H1 (cell line): ENCODE results near the gene OPN3. TPM values are rescaled to one million over a fixed set of nuclear protein-coding genes. Genes with fewer than 3 reads are reported as not detected.

ENCODE experiments used
- JUND ChIP-seq: IDR thresholded peaks from 2 replicates; pipeline ENCODE4 v1.6.1; 2011; ENCODE audit warnings: mild to moderate bottlenecking, improper control_type of control experiment, low read length
- KDM4A ChIP-seq: IDR thresholded peaks from one replicate; pipeline ENCODE4 v1.7.1; 2012; ENCODE audit warnings: low read depth, mild to moderate bottlenecking, moderate library complexity, low read length, inconsistent platforms; ENCODE audit not compliant: severe bottlenecking
- NANOG ChIP-seq: IDR thresholded peaks from 2 replicates; pipeline ENCODE4 v1.6.1; 2011; ENCODE audit warnings: low read length, low read depth, mild to moderate bottlenecking, inconsistent platforms; ENCODE audit not compliant: insufficient read depth, poor library complexity, severe bottlenecking
- RNF2 ChIP-seq: fragments of 200-900, 300-1000 bp; sonication (generic); IDR thresholded peaks from 2 replicates; pipeline ENCODE4 v1.7.1; 2016; ENCODE audit warnings: borderline replicate concordance, low read depth, mild to moderate bottlenecking, antibody characterized with exemption, low read length; ENCODE audit not compliant: poor library complexity, severe bottlenecking; ENCODE audit errors: missing control alignments
- TAF7 ChIP-seq: optimal IDR thresholded peaks from 2 replicates; pipeline ENCODE3; 2011; ENCODE audit warnings: low read depth, mild to moderate bottlenecking, inconsistent platforms, low read length, moderate library complexity, borderline replicate concordance
- polyA plus RNA-seq, 7 experiments: library from polyadenylated mRNA; depleted of rRNA in 3 of 7; stranded (reverse) in 5 of 7; unstranded in 2 of 7; fragments of >200 nt in 5 of 7; fragments of 200-250 nt in 2 of 7; gene quantifications; 1 replicate in 5 of 7; 2 replicates in 1 of 7; 4 replicates in 1 of 7; pipeline versions ENCODE4 v1.2.1 to v1.2.3, GENCODE V29; 2011 to 2013; ENCODE audit warnings: missing spikeins in 2 of 7, mixed read lengths in 2 of 7
- total RNA-seq: library from RNA; stranded (reverse); fragmentation: NEBNext Ultra II Directional; extraction: Animal tissue kit (Norgen Biotek cat#: 25700); gene quantifications from 2 replicates; pipeline ENCODE4 v1.2.1, GENCODE V29; 2021
- TF ChIP-seq, protein P1 (sequence below): IDR thresholded peaks from 2 replicates; pipeline ENCODE4 v1.6.1; 2012; ENCODE audit warnings: inconsistent platforms

The OPN3 gene
- total and polyA plus RNA-seq, 2 of the 8 experiments (the other 6 are each of a cell fraction or from before 2014, with no cell fraction given) = 8.8 to 19.4 TPM

DNA sequence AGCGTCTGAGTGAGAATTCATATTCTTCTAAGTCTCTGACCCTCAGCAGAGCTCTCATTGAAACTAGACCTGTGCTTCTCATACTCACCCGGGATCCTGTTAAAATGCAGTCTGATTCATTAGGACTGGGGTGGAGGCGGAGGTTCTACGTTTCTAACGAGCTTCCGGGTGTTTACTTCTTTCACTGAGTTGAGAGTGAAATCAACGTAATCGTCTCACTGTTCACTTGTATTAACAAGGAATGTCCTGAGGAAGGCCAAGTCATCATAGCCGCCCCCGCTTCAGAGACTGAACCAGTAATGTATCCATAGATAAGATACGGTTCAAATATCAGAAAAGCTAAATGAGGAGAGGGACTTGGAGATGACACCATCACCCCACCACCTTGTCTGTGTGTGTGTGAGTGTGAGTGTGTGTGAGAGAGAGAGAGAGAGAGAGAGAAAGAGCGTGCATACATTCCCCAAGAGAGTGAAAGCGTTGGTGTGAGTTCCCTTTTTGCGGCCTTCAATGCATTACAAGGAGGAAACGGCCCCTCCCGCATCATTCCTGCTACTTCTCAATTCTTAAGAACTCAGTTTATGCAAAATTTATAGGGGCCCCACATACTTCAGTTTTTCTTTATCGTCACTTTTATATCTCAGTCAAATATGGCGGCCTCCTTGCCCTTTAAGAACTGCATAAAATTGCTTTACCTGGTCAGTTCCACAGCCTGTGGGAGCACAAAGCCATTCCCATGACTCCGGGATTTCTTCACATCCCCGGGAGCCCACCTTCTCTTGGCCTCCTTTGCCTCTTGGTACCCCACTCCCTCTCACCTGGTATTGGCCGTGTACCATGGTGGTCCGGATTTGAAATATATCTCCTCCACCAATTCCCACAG, 88.2 kb downstream of the OPN3 start (continued):
- TF ChIP-seq KDM4A (no peak), JUND (no peak), RNF2 (no peak), TAF7 (no peak), NANOG (no peak)
- TF ChIP-seq, protein P1, sequence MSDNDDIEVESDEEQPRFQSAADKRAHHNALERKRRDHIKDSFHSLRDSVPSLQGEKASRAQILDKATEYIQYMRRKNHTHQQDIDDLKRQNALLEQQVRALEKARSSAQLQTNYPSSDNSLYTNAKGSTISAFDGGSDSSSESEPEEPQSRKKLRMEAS = no peak
